Mesothelial cell of epicardium (in vitro differentiated cells): ENCODE measurements around the gene ELL3. TPM values are rescaled to one million over a fixed set of nuclear protein-coding genes. Genes with fewer than 3 reads are reported as not detected.
"Not testable (repeated sequence)": the region's sequence is repeated elsewhere in the genome, so short reads cannot be mapped to it uniquely, and the experiment has no call there.

Source experiments
- DNase-seq, 2 experiments: peaks; one replicate each; pipeline ENCODE4 v3.0.0; 2021; ENCODE audit warnings: low spot score in 2 of 2; ENCODE audit not compliant: unreplicated experiment in 2 of 2
- H3K27ac Mint-ChIP-seq: 2 replicates; pipeline ENCODE4 v1.8.0; 2021; ENCODE audit warnings: mixed read lengths
- H3K27me3 Mint-ChIP-seq: 2 replicates; pipeline ENCODE4 v1.8.0; 2021; ENCODE audit warnings: low read depth, mixed read lengths
- H3K36me3 Mint-ChIP-seq: 2 replicates; pipeline ENCODE4 v1.8.0; 2021; ENCODE audit warnings: mixed read lengths
- H3K4me1 Mint-ChIP-seq: 2 replicates; pipeline ENCODE4 v1.8.0; 2021; ENCODE audit warnings: mixed read lengths
- H3K4me3 Mint-ChIP-seq: 2 replicates; pipeline ENCODE4 v1.8.0; 2021; ENCODE audit warnings: mild to moderate bottlenecking, moderate library complexity, mixed read lengths
- H3K9me3 Mint-ChIP-seq: 2 replicates; pipeline ENCODE4 v1.8.0; 2021; ENCODE audit warnings: mixed read lengths
- CTCF ChIP-seq: fragments of 200-600 bp; sonication (generic); IDR thresholded peaks from one replicate; pipeline ENCODE4 v1.5.0; 2021; ENCODE audit warnings: antibody characterized with exemption; ENCODE audit not compliant: unreplicated experiment
- total RNA-seq: library from RNA; stranded (reverse); gene quantifications from 3 replicates; pipeline ENCODE4 v1.2.1, GENCODE V29; 2021

Gene ELL3
- total RNA-seq, 1 donor from 2014 or later, result 0.69 TPM

GRCh38 chr15:43808960-43809678 lies 32.4 kb upstream of the ELL3 start:
- Mint-ChIP-seq H3K27me3 (no peaks in the 10 kb centered on the region), H3K9me3 (no peaks in the 10 kb centered on the region), H3K4me1 (no peaks in the 10 kb centered on the region), H3K27ac (no peak overlapping the region), H3K4me3 (no peak overlapping the region), H3K36me3 (peaks cover 52% of the 10 kb centered on the region)
- no peak for TF ChIP-seq CTCF
- no peak for DNase-seq

GRCh38 chr15:43808435-43808950 lies 31.7 kb upstream of the ELL3 start:
- Mint-ChIP-seq H3K27me3 (no peaks in the 10 kb centered on the region), H3K27ac (no peak overlapping the region), H3K4me1 (no peaks in the 10 kb centered on the region), H3K36me3 (peaks cover 51% of the 10 kb centered on the region), H3K4me3 (no peak overlapping the region), H3K9me3 (no peaks in the 10 kb centered on the region)
- no peak for DNase-seq
- TF ChIP-seq CTCF, result no peak

DNA sequence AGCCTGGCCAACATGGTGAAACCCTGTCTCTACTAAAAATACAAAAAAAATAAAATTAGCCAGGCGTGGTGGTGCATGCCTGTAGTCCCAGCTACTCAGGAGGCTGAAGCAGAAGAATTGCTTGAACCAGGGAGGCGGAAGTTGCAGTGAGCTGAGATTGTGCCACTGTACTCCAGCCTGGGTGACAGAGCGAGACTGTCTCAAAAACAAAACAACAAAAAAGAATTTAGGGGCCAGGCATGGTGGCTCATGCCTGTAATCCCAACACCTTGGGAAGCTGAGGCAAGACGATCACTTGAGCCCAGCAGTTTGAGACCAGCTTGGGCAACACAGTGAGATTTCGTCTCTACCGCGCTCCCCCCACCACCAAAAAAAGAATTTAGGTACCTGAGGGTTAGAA lies 25.9 kb upstream of the ELL3 start:
- H3K4me3 Mint-ChIP-seq, DNase-seq, H3K9me3 Mint-ChIP-seq, H3K27ac Mint-ChIP-seq, H3K27me3 Mint-ChIP-seq: not testable (repeated sequence)
- H3K4me1 Mint-ChIP-seq, result peaks cover 24% of the 10 kb centered on the region
- peaks cover 33% of the 10 kb centered on the region for H3K36me3 Mint-ChIP-seq

GRCh38 chr15:43800286-43801141 lies 23.7 kb upstream of the ELL3 start, which contains the start of gene HYPK:
TSS of gene HYPK (plus strand) at chr15:43800599. CDS start at chr15:43800623, 24 bp downstream.
- H3K27me3 Mint-ChIP-seq, result no peaks in the 10 kb centered on the region
- peak; percentile 73 to 87 for DNase-seq
- no peak for TF ChIP-seq CTCF
- no peaks in the 10 kb centered on the region for H3K9me3 Mint-ChIP-seq
- H3K27ac Mint-ChIP-seq, result peak within 1 kb of the TSS; percentile 99
- H3K4me3 Mint-ChIP-seq, result peak within 1 kb of the TSS; percentile 99
- H3K36me3 Mint-ChIP-seq, result peaks cover 24% of the 10 kb centered on the region
- H3K4me1 Mint-ChIP-seq, result peaks cover 24% of the 10 kb centered on the region

- H3K4me3 Mint-ChIP-seq, result peak within 1 kb of the TSS; percentile 99
- no peaks in the 10 kb centered on the region for H3K27me3 Mint-ChIP-seq
- DNase-seq, result no peak
- H3K27ac Mint-ChIP-seq, result peak within 1 kb of the TSS; percentile 99
- peaks cover 24% of the 10 kb centered on the region for H3K4me1 Mint-ChIP-seq
- no peaks in the 10 kb centered on the region for H3K9me3 Mint-ChIP-seq
- no peak for TF ChIP-seq CTCF
- H3K36me3 Mint-ChIP-seq, result peaks cover 27% of the 10 kb centered on the region
Measured at GRCh38 chr15:43799945-43800285, 23.1 kb upstream of the ELL3 start, which contains the start of gene SERINC4. TSS of gene SERINC4 (minus strand) at chr15:43800220. CDS start at chr15:43799986, 234 bp downstream.
